Heart right ventricle (tissue), 16 donors: Measurements from ENCODE around the gene GLRA3. TPM values are rescaled to one million over a fixed set of nuclear protein-coding genes. Genes with fewer than 3 reads are reported as not detected.
A peak's percentile ranks its signal among the peaks of the same experiment; 100 is the strongest.
"Not testable (repeated sequence)": the region's sequence is repeated elsewhere in the genome, so short reads cannot be mapped to it uniquely, and the experiment has no call there.

ENCODE experiments used
- ATAC-seq, 8 donors: fragments of 200-7000 bp; cut with Tn5 transposase; one replicate each; pipeline ENCODE4 v1.9.1; 2020; ENCODE audit warnings: mild to moderate bottlenecking in 8 of 8, moderate library complexity in 8 of 8, moderate number of reproducible peaks in 1 of 8
- DNase-seq, 2 donors: peaks; one replicate each; pipeline ENCODE4 v3.0.0-alpha.2; 2020
- H3K27ac ChIP-seq, 10 donors: fragments of 200-600 bp; sonication (generic) in 2 of 10; one replicate each; pipeline versions ENCODE4 v1.5.0 to v1.8.0; 2020 to 2022; ENCODE audit warnings: mild to moderate bottlenecking in 3 of 10
- H3K27me3 ChIP-seq, 7 donors: fragments of 200-600 bp; one replicate each; pipeline ENCODE4 v1.8.0; 2021 to 2022; ENCODE audit warnings: mild to moderate bottlenecking in 2 of 7
- H3K36me3 ChIP-seq, 9 donors: fragments of 200-600 bp; sonication (generic) in 1 of 9; one replicate each; pipeline versions ENCODE4 v1.5.0 to v1.8.0; 2020 to 2022; ENCODE audit warnings: mild to moderate bottlenecking in 2 of 9
- H3K4me1 ChIP-seq, 9 donors: fragments of 200-600 bp; sonication (generic) in 1 of 9; one replicate each; pipeline versions ENCODE4 v1.5.0 to v1.8.0; 2020 to 2022; ENCODE audit warnings: mild to moderate bottlenecking in 4 of 9
- H3K4me3 ChIP-seq, 10 donors: fragments of 200-600 bp; sonication (generic) in 2 of 10; one replicate each; pipeline versions ENCODE4 v1.5.0 to v1.8.0; 2020 to 2022; ENCODE audit warnings: mild to moderate bottlenecking in 7 of 10, moderate library complexity in 2 of 10
- H3K9me3 ChIP-seq, 11 donors: fragments of 200-600 bp in 10 of 11; sonication (generic) in 2 of 11; one replicate each; pipeline versions ENCODE4 v1.5.0 to v1.8.0; 2013 to 2022; ENCODE audit warnings: mild to moderate bottlenecking in 2 of 11, control low read depth in 1 of 11, moderate library complexity in 1 of 11
- CTCF ChIP-seq, 9 donors: fragments of 200-600 bp; sonication (generic) in 2 of 9; IDR thresholded peaks; one replicate each; pipeline versions ENCODE4 v1.5.0 to v1.8.0; 2021 to 2022; ENCODE audit warnings: antibody characterized with exemption in 9 of 9, mild to moderate bottlenecking in 5 of 9, moderate library complexity in 1 of 9
- WGBS, 2 donors: extraction: QIAGEN DNeasy Blood & Tissue Kit; methylation state at CpG; one replicate each; pipeline ENCODE4 v1.1.7; 2013; ENCODE audit warnings: inconsistent platforms in 1 of 2; 5-methylcytosine and 5-hydroxymethylcytosine counted together
- intact Hi-C, 10 donors: fragments of 100-400 bp; cut with DNase I; formaldehyde crosslinking; loops; one replicate each; pipeline versions ENCODE4 v1.11.1 to v1.14.2; 2022
- long read RNA-seq, 3 donors: library from polyadenylated mRNA; unstranded; transcript quantifications; one replicate each; pipeline ENCODE4 v2.0.0, GENCODE V29; 2020 to 2021
- polyA plus RNA-seq, 2 donors: library from polyadenylated mRNA; stranded (reverse); fragments of 200-250 nt; gene quantifications; one replicate each; pipeline ENCODE4 v1.2.3, GENCODE V29; 2013
- total RNA-seq, 10 donors: library from RNA; stranded (reverse); fragmentation: NEBNext Ultra II Directional in 3 of 10; extraction: Animal tissue kit (Norgen Biotek cat#: 25700) in 3 of 10; gene quantifications; one replicate each; pipeline versions ENCODE4 v1.2.1 to v1.2.4, GENCODE V29; 2021 to 2023
- donor health status: Arrhythmogenic right ventricular cardiomyopathy.
- donor health status: ischemic (EF 13 %, LVEDD 7.1; RV severe dilation, severe dysfunction).
- donor health status: healthy with polysubstance abuse.
- donor health status: DM: no; HTN: yes; CAD: no.
- donor health status: DM: no; HTN: no; CAD: no.
- donor health status: ischemic (EF 25% LVEDD 6.9; RV normal size, moderate dysfunction).
- donor health status: ischemic (EF 25% LVEDD 5.7; RV mildly dilated, moderate dysfunction).
- donor health status: healthy.
- donor health status: DM: yes; HTN: yes; CAD: no.
- donor health status: Ischemic cardiomyopathy.
- donor health status: ischemic (EF 35%, LVEDD 5.7; RV mildly dilated, moderate dysfunction).
- donor health status: nonischemic (EF 11% LVEDD 7.7; RV severe dilation, severe dysfunction).
- donor health status: DM: yes; HTN: yes; CAD: no.
- donor health status: PGD.
- donor health status: ischemic (EF 29% LVEDD 5.4; RV normal size, mild dysfunction).
- donor health status: nonischemic (EF 23%, LVEDD 6.1; RV moderate dilation, normal function).

The GLRA3 gene
- not detected for total RNA-seq
- polyA plus RNA-seq = not detected
- long read RNA-seq, donor 1 = 0 reads
- long read RNA-seq, donor 2 = 0 reads
- long read RNA-seq, donor 3 = 0 reads

GRCh38 chr4:174828845-174829701, at the start of gene GLRA3:
Gene GLRA3, minus strand, starts transcription at chr4:174829247. Its CDS starts 436 bp downstream, at chr4:174828811.
- peak in 1 of 2 donors; percentile 11 for DNase-seq
- Histone ChIP-seq H3K27me3 (peaks cover 0 to 20% (median 13%) of the 10 kb centered on the region in 7 donors), H3K4me3 (peak within 1 kb of the TSS in 2 of 10 donors; percentile 24 to 26), H3K27ac (no peak within 1 kb of the TSS), H3K9me3 (no peaks in the 10 kb centered on the region), H3K4me1 (peaks cover 0 to 6% (median 0%) of the 10 kb centered on the region in 9 donors), H3K36me3 (no peaks in the 10 kb centered on the region)
- peak in 1 of 8 donors; percentile 50 for ATAC-seq
- TF ChIP-seq CTCF (IDR thresholded peaks at IDR 0.05) = no peak
- 1 to 2% methylated on average over 40 of the region's 40 CpGs for WGBS, 2 donors
- intact Hi-C loops = no loop called here

GRCh38 chr4:174874898-174875297, 45.9 kb upstream of the GLRA3 start:
- Histone ChIP-seq H3K4me3 (no peak overlapping the region), H3K9me3 (no peaks in the 10 kb centered on the region), H3K27ac (no peak overlapping the region), H3K27me3 (no peaks in the 10 kb centered on the region), H3K4me1 (no peaks in the 10 kb centered on the region), H3K36me3 (no peaks in the 10 kb centered on the region)
- DNase-seq (no peak), ATAC-seq (no peak)
- 67 to 70% methylated on average over 1 of the region's 1 CpG for WGBS, 2 donors
- intact Hi-C loops = loop anchor here in 2 of 10 donors (5.0 to 10.0 kb wide), 2 partner anchors 660 to 662 kb away; no protein-coding TSS in a partner anchor
- no peak for TF ChIP-seq CTCF (IDR thresholded peaks at IDR 0.05)

DNA sequence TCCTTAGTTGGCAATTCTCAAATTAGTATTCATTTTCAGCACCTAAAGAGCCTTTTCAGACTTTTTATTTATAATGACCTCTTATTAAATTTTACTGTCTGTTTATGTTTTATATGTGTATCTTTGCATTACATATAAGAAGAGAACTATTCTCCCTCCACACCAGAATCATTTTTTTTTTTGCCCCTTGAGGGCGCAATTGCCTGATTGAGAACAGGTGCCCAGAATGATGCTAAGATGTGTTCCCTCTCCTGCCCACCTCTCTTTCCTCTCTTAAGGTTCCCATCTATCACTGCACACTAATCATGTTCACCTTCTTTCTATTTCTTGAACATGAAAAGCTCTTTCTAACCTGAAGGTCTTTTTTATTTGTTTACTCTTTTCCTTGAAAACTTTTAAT, 44.9 kb upstream of the GLRA3 start:
- intact Hi-C loops = loop anchor here in 2 of 10 donors (5.0 to 10.0 kb wide), 2 partner anchors 661 to 663 kb away; no protein-coding TSS in a partner anchor

GRCh38 chr4:174873146-174873545, 44.1 kb upstream of the GLRA3 start:
- H3K27ac ChIP-seq, H3K9me3 ChIP-seq, H3K36me3 ChIP-seq, H3K4me3 ChIP-seq, H3K4me1 ChIP-seq, H3K27me3 ChIP-seq, DNase-seq, ATAC-seq: not testable (repeated sequence)
- intact Hi-C loops = loop anchor here in 2 of 10 donors (5.0 to 10.0 kb wide), 2 partner anchors 662 to 664 kb away; no protein-coding TSS in a partner anchor
- WGBS, 2 donors = 76 to 79% methylated on average over 3 of the region's 4 CpGs

More for the DNA sequence above, 44.9 kb upstream of the GLRA3 start:
- 8 to 27% methylated on average over 1 of the region's 1 CpG for WGBS, 2 donors
- no peak overlapping the region for H3K4me3 ChIP-seq
- peak in 2 of 9 donors; percentile 22 to 25 for TF ChIP-seq CTCF (IDR thresholded peaks at IDR 0.05)
- DNase-seq = no peak
- H3K9me3 ChIP-seq = peaks cover 0 to 1% (median 0%) of the 10 kb centered on the region in 11 donors
- no peaks in the 10 kb centered on the region for H3K27me3 ChIP-seq
- no peak overlapping the region for H3K27ac ChIP-seq
- no peaks in the 10 kb centered on the region for H3K36me3 ChIP-seq
- no peak for ATAC-seq
- H3K4me1 ChIP-seq = no peaks in the 10 kb centered on the region
